OCI-M1 (cell line): ENCODE data around the gene EDNRA.

Experiments used
- DNase-seq: peaks from one replicate; lab custom pipeline; 2025; lab: John Stamatoyannopoulos, UW

Gene EDNRA

GRCh38 chr4:147498031-147498660 lies 17.2 kb downstream of the EDNRA start:
- no peak for DNase-seq

- no peak for DNase-seq
These were observed 27.4 kb downstream of the EDNRA start for GRCh38 chr4:147508346-147508745.

GRCh38 chr4:147509386-147509785 lies 28.5 kb downstream of the EDNRA start:
- no peak for DNase-seq

- no peak for DNase-seq
These were observed 30.2 kb downstream of the EDNRA start for GRCh38 chr4:147510962-147511668.

- no peak for DNase-seq
These were observed 32.2 kb downstream of the EDNRA start for GRCh38 chr4:147513091-147513490.

GRCh38 chr4:147513952-147514351 lies 33.1 kb downstream of the EDNRA start:
- DNase-seq: no peak

GRCh38 chr4:147515220-147515936 lies 34.5 kb downstream of the EDNRA start:
- DNase-seq: no peak

GRCh38 chr4:147516133-147516532 lies 35.2 kb downstream of the EDNRA start:
- peak; percentile 41 for DNase-seq

- no peak for DNase-seq
These were observed 37.2 kb downstream of the EDNRA start for GRCh38 chr4:147518086-147518485.

GRCh38 chr4:147518846-147519767 lies 38.2 kb downstream of the EDNRA start:
- DNase-seq: peak; percentile 90

- DNase-seq: no peak
These were observed 43.7 kb downstream of the EDNRA start for GRCh38 chr4:147524601-147525000.

GRCh38 chr4:147525494-147526271 lies 44.8 kb downstream of the EDNRA start:
- no peak for DNase-seq

GRCh38 chr4:147526272-147526654 lies 45.4 kb downstream of the EDNRA start:
- peak; percentile 26 for DNase-seq

- DNase-seq: no peak
These were observed 47.2 kb downstream of the EDNRA start for GRCh38 chr4:147528054-147528453.

GRCh38 chr4:147530134-147530533 lies 49.2 kb downstream of the EDNRA start:
- no peak for DNase-seq

- no peak for DNase-seq
These were observed 49.8 kb downstream of the EDNRA start for GRCh38 chr4:147530723-147531122.

- DNase-seq: no peak
These were observed 52.0 kb downstream of the EDNRA start for GRCh38 chr4:147532896-147533295.

GRCh38 chr4:147533331-147533730 lies 52.4 kb downstream of the EDNRA start:
- DNase-seq: no peak

GRCh38 chr4:147535124-147535523 lies 54.2 kb downstream of the EDNRA start:
- DNase-seq: no peak

- no peak for DNase-seq
These were observed 57.8 kb downstream of the EDNRA start for GRCh38 chr4:147538711-147539110.

- peak; percentile 56 for DNase-seq
These were observed 59.1 kb downstream of the EDNRA start for GRCh38 chr4:147539959-147540358.
